Subcutaneous adipose tissue (tissue), 4 donors: ENCODE measurements around the gene MAD2L2. TPM values are rescaled to one million over a fixed set of nuclear protein-coding genes. Genes with fewer than 3 reads are reported as not detected.

Source experiments
- total RNA-seq, 4 donors: library from RNA; depleted of rRNA; stranded (reverse); fragments of >200 nt; gene quantifications; one replicate each; pipeline ENCODE4 v1.1.0, GENCODE V29; 2016
- TF ChIP-seq, protein P1 (sequence below): fragments of 450-650 bp; IDR thresholded peaks from one replicate; pipeline ENCODE4 v1.5.1; 2016; ENCODE audit warnings: low read depth, mild to moderate bottlenecking, control low read depth, antibody characterized with exemption, moderate library complexity

The MAD2L2 gene
- total RNA-seq, 4 donors from 2014 or later = 20.5 to 44.5 (median 25.8) TPM

DNA sequence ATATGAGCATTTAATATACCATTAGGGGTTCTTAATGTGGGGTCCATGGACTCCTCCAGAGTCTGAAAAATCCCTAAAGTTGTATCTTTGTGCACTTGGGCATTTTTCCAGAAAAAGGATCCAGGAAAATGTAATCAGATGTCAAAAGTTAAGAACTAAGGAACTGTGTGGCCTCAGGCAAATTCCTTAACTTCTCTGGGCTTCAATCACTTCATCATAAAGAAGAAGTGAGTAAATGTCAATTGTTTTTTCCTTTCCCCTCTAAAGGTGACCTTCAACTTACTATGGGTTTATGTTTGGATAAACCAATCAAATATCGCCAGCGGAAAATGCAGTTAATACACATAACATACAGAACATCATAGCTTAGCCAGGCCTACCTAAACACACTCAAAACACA, 2.5 kb downstream of the MAD2L2 start:
- TF ChIP-seq, protein P1, sequence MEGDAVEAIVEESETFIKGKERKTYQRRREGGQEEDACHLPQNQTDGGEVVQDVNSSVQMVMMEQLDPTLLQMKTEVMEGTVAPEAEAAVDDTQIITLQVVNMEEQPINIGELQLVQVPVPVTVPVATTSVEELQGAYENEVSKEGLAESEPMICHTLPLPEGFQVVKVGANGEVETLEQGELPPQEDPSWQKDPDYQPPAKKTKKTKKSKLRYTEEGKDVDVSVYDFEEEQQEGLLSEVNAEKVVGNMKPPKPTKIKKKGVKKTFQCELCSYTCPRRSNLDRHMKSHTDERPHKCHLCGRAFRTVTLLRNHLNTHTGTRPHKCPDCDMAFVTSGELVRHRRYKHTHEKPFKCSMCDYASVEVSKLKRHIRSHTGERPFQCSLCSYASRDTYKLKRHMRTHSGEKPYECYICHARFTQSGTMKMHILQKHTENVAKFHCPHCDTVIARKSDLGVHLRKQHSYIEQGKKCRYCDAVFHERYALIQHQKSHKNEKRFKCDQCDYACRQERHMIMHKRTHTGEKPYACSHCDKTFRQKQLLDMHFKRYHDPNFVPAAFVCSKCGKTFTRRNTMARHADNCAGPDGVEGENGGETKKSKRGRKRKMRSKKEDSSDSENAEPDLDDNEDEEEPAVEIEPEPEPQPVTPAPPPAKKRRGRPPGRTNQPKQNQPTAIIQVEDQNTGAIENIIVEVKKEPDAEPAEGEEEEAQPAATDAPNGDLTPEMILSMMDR = no peak

- TF ChIP-seq, protein P1 = no peak
These were observed 4.4 kb downstream of the MAD2L2 start for GRCh38 chr1:11676386-11677103.

DNA sequence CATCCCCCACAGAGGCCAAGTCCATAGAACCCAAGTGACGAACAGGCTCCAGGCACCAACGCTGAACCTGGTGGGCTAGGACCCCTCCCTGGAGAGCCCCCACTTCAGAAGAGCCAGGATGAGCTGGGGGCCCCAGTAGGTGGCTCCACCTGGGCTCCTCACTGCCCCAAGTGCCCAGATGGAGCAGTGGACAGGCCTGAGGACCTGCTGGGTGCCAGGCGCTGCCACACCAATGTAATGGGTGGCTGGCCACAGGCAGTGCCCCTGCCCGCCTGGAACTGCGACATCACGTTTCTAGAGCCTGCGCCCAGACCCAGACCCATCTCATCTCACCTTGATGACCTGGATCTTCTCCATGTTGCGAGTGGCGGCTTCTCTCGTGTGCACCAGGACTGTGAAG, 5.6 kb downstream of the MAD2L2 start:
- TF ChIP-seq, protein P1 = no peak

GRCh38 chr1:11674488-11674887, 6.5 kb downstream of the MAD2L2 start:
- TF ChIP-seq, protein P1 = no peak

DNA sequence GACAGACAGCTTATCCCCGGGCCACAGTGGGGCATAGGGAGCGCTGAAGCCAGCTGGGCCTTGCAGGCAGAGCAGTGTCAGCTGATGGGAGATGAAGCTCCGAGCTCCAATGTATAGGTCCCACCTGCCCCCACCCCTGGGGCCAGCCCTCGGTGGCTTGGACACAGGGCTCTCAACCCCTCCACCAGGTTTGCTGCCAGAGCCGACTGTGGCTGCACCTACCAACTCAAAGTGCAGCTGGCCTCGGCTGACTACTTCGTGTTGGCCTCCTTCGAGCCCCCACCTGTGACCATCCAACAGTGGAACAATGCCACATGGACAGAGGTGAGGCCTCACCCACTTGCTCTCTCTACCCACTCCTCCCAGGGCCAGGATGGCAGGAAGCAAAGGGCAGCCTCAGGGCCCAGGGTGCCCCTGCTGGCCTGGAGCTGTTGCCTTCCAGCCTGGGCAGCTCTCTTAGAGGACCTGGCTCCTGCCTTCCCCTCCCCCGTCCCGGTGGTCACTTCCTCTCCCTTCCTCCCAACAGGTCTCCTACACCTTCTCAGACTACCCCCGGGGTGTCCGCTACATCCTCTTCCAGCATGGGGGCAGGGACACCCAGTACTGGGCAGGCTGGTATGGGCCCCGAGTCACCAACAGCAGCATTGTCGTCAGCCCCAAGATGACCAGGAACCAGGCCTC, 7.7 kb downstream of the MAD2L2 start:
- TF ChIP-seq, protein P1 = no peak

DNA sequence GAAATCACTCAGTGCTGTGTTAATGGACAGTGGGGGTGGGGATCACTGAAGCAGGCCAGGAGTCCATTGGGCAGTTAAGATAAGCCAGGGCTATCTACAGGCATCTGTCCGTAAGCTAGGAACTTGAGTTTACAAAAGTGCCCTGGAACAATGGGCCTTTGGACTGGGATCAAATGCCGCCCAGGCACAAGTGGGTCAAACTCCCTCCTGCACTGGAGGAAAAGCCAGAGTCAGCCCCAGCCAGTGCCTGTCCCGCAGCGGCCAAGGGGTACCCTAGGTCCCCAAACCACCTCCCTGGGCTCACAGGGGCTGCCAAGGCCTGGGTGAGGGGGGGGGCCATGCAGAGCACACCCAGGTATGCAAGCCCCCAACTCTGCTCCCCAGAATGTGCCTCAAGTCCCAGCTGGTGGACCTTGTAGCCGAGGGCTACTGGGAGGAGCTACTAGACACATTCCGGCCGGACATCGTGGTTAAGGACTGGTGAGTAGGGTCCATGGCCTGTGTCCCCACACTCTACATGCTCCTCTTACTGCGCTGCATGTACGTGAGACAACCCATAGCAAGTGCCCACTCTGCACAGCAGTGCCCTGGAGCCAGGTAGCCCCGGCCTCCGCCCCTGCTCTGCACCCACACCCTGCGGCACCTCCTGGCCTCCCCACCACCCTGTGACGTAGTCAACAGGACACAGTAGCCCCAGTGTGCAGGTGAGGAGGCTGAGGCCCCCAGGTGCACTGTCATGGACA, 9.2 kb downstream of the MAD2L2 start:
- TF ChIP-seq, protein P1 = no peak

- TF ChIP-seq, protein P1 = no peak
These were observed 9.8 kb downstream of the MAD2L2 start for GRCh38 chr1:11671205-11671543.
